Keratinocyte (primary cell): ENCODE measurements around the gene JSRP1. TPM values are rescaled to one million over a fixed set of nuclear protein-coding genes. Genes with fewer than 3 reads are reported as not detected.
A peak's percentile ranks its signal among the peaks of the same experiment; 100 is the strongest.

Source experiments
- DNase-seq: peaks from one replicate; pipeline ENCODE4 v3.0.0-alpha.2; 2011; ENCODE audit warnings: low read depth, missing footprints, low spot score
- FAIRE-seq: peaks from 2 replicates; lab custom pipeline; 2011; peaks lifted over from hg19 to GRCh38; lab: Jason Lieb, UNC
- H2AFZ ChIP-seq: 2 replicates; pipeline ENCODE4 v1.6.0; 2012; ENCODE audit warnings: low read length, control low read depth, inconsistent platforms; ENCODE audit not compliant: control insufficient read depth
- H3K27ac ChIP-seq: 2 replicates; pipeline ENCODE4 v1.5.1; 2011; ENCODE audit warnings: low read length; ENCODE audit not compliant: control insufficient read depth, insufficient read depth
- H3K27me3 ChIP-seq: 3 replicates; pipeline ENCODE4 v1.6.0; 2011; ENCODE audit warnings: low read length; ENCODE audit not compliant: control insufficient read depth, insufficient read depth; ENCODE audit errors: extremely low read depth
- H3K36me3 ChIP-seq, 2 experiments: 2 replicates in 1 of 2; 3 replicates in 1 of 2; pipeline ENCODE4 v1.5.1; 2011; ENCODE audit warnings: low read length in 2 of 2, mild to moderate bottlenecking in 1 of 2; ENCODE audit not compliant: control insufficient read depth in 2 of 2, insufficient read depth in 2 of 2; ENCODE audit errors: extremely low read depth in 1 of 2
- H3K4me1 ChIP-seq: 3 replicates; pipeline ENCODE4 v1.5.1; 2011; ENCODE audit warnings: low read length; ENCODE audit not compliant: control insufficient read depth, insufficient read depth; ENCODE audit errors: extremely low read depth
- H3K4me2 ChIP-seq: 3 replicates; pipeline ENCODE4 v1.6.0; 2011; ENCODE audit warnings: low read depth, low read length; ENCODE audit not compliant: control insufficient read depth, insufficient read depth; ENCODE audit errors: extremely low read depth
- H3K4me3 ChIP-seq, 3 experiments: fragments of 200-600 bp in 1 of 3; sonication (generic) in 1 of 3; 2 replicates in 2 of 3; 3 replicates in 1 of 3; pipeline ENCODE4 v1.5.1; 2011 to 2016; ENCODE audit warnings: low read length in 3 of 3, mild to moderate bottlenecking in 3 of 3, control low read depth in 2 of 3, inconsistent platforms in 1 of 3, low read depth in 1 of 3, mixed read lengths in 1 of 3, mixed run types in 1 of 3, moderate library complexity in 1 of 3; ENCODE audit not compliant: control insufficient read depth in 2 of 3, insufficient read depth in 2 of 3; ENCODE audit errors: extremely low read depth in 1 of 3
- H3K79me2 ChIP-seq: 2 replicates; pipeline ENCODE4 v1.6.0; 2012; ENCODE audit warnings: low read length; ENCODE audit not compliant: control insufficient read depth, insufficient read depth
- H3K9ac ChIP-seq: 3 replicates; pipeline ENCODE4 v1.6.0; 2011; ENCODE audit warnings: low read length; ENCODE audit not compliant: control insufficient read depth, insufficient read depth; ENCODE audit errors: extremely low read depth
- H3K9me1 ChIP-seq: 3 replicates; pipeline ENCODE4 v1.6.0; 2011; ENCODE audit warnings: low read length; ENCODE audit not compliant: control insufficient read depth, insufficient read depth; ENCODE audit errors: extremely low read depth
- H3K9me3 ChIP-seq: 2 replicates; pipeline ENCODE4 v1.5.1; 2012; ENCODE audit warnings: low read depth, low read length; ENCODE audit not compliant: control insufficient read depth
- H4K20me1 ChIP-seq: 3 replicates; pipeline ENCODE4 v1.6.0; 2011; ENCODE audit warnings: low read length; ENCODE audit not compliant: control insufficient read depth, insufficient read depth; ENCODE audit errors: extremely low read depth
- CTCF ChIP-seq, 3 experiments: IDR thresholded peaks in 1 of 3; conservative IDR thresholded peaks in 1 of 3; optimal IDR thresholded peaks in 1 of 3; 2 replicates in 2 of 3; 3 replicates in 1 of 3; pipeline versions ENCODE3 to v1.5.1; 2011; ENCODE audit warnings: low read length in 3 of 3, mild to moderate bottlenecking in 3 of 3, moderate library complexity in 2 of 3, control low read depth in 1 of 3, inconsistent platforms in 1 of 3; ENCODE audit not compliant: insufficient read depth in 2 of 3; ENCODE audit errors: extremely low read depth in 1 of 3
- EZH2 ChIP-seq: IDR thresholded peaks from one replicate; pipeline ENCODE4 v1.6.1; 2012; ENCODE audit warnings: inconsistent platforms, mild to moderate bottlenecking, low read length, moderate library complexity
- dilution Hi-C: fragments of 300-500 bp; cut with MboI; formaldehyde crosslinking; loops from one replicate; pipeline ENCODE4 v1.7.0; 2020; ENCODE audit warnings: low sequenced_read_pairs; ENCODE audit not compliant: extremely low pct_ligation_motif_present
- polyA plus RNA-seq, 5 experiments: library from polyadenylated mRNA; depleted of rRNA in 3 of 5; stranded (reverse) in 3 of 5; stranded (forward) in 1 of 5; unstranded in 1 of 5; fragments of >200 nt; gene quantifications; 1 replicate in 1 of 5; 2 replicates in 3 of 5; 3 replicates in 1 of 5; pipeline versions ENCODE4 v1.2.1 to v1.2.3, GENCODE V29; 2011 to 2012; ENCODE audit warnings: missing spikeins in 2 of 5, low read depth in 1 of 5, low replicate concordance in 1 of 5

Gene JSRP1
- polyA plus RNA-seq, 1 donor (not counting 4 experiments of a cell fraction or from before 2014, with no cell fraction given): not detected

GRCh38 chr19:2290441-2291184, 34.4 kb upstream of the JSRP1 start:
- no peak for FAIRE-seq
- dilution Hi-C loops: no loop called here
- Histone ChIP-seq H4K20me1 (no peaks in the 10 kb centered on the region), H3K9ac (no peak overlapping the region), H3K27me3 (peaks cover 77% of the 10 kb centered on the region), H3K4me3 (no peak overlapping the region), H3K27ac (no peak overlapping the region), H3K9me3 (no peaks in the 10 kb centered on the region), H3K36me3 (no peaks in the 10 kb centered on the region), H2AFZ (no peak overlapping the region), H3K4me1 (no peaks in the 10 kb centered on the region), H3K79me2 (no peaks in the 10 kb centered on the region), H3K4me2 (peak overlapping the region; percentile 56), H3K9me1 (no peaks in the 10 kb centered on the region)
- TF ChIP-seq EZH2: peak; percentile 2
- TF ChIP-seq CTCF (optimal IDR thresholded peaks at IDR 0.05 in 1 of 3, IDR thresholded peaks at IDR 0.05 in 1 of 3, conservative IDR thresholded peaks at IDR 0.05 in 1 of 3; ENCODE audit: extremely low read depth in 1 of 3, insufficient read depth in 2 of 3, low read length in 3 of 3): no peak
- DNase-seq: no peak

- peak; percentile 70 for TF ChIP-seq EZH2
- no peak for TF ChIP-seq CTCF (optimal IDR thresholded peaks at IDR 0.05 in 1 of 3, IDR thresholded peaks at IDR 0.05 in 1 of 3, conservative IDR thresholded peaks at IDR 0.05 in 1 of 3; ENCODE audit: extremely low read depth in 1 of 3, insufficient read depth in 2 of 3, low read length in 3 of 3)
- Histone ChIP-seq H3K9me1 (no peaks in the 10 kb centered on the region), H3K27ac (no peak overlapping the region), H3K4me3 (peak overlapping the region in 2 of 3 experiments; percentile 12 to 25), H3K4me1 (no peaks in the 10 kb centered on the region), H3K4me2 (peak overlapping the region; percentile 56), H3K36me3 (no peaks in the 10 kb centered on the region), H4K20me1 (no peaks in the 10 kb centered on the region), H3K27me3 (peaks cover 70% of the 10 kb centered on the region), H3K9ac (no peak overlapping the region), H3K9me3 (no peaks in the 10 kb centered on the region), H2AFZ (peak overlapping the region; percentile 5), H3K79me2 (no peaks in the 10 kb centered on the region)
- FAIRE-seq (no peak), DNase-seq (no peak)
- dilution Hi-C loops: no loop called here
Measured at GRCh38 chr19:2289714-2290435, 33.7 kb upstream of the JSRP1 start.
